NCI-H2081 treated with DMSO at 0.1 percent for 48 hours (cell line): ENCODE data around the gene HOXD11.

Source experiments
- DNase-seq: peaks from one replicate; lab custom pipeline; 2025; lab: John Stamatoyannopoulos, UW

HOXD11 gene

DNA sequence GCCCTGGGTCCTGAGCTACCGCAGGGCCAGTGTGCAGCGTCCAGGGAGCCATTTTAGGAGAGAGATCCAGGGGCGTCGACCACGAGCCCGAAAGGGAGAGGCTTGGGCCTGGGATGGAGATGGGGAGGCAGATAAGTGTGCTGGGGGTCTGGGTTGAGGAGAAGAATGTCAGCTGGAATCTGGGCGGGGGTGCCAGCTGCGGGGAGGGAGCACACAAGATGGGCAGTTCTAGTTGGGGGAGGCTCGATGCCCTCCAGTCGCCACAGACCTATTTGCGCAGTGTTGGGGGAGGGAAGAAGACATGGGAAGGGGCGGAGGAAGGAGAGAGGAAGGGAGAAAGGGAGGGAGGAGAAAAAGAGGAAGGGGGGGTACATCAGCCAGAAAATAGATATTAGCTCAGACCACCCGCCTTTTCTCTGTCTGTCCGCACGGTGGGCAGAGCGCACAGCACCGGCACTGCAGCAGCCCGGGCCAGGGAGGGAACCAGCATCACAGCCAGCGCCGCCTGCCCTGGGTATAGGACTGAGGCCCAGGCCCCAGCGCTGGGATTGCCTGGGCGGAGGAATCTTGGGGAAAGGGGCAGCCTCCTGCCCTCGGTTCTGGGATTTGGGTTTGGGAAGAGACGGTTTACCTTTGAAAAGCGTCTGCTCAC lies 1.9 kb upstream of the HOXD11 start:
- DNase-seq: no peak

DNA sequence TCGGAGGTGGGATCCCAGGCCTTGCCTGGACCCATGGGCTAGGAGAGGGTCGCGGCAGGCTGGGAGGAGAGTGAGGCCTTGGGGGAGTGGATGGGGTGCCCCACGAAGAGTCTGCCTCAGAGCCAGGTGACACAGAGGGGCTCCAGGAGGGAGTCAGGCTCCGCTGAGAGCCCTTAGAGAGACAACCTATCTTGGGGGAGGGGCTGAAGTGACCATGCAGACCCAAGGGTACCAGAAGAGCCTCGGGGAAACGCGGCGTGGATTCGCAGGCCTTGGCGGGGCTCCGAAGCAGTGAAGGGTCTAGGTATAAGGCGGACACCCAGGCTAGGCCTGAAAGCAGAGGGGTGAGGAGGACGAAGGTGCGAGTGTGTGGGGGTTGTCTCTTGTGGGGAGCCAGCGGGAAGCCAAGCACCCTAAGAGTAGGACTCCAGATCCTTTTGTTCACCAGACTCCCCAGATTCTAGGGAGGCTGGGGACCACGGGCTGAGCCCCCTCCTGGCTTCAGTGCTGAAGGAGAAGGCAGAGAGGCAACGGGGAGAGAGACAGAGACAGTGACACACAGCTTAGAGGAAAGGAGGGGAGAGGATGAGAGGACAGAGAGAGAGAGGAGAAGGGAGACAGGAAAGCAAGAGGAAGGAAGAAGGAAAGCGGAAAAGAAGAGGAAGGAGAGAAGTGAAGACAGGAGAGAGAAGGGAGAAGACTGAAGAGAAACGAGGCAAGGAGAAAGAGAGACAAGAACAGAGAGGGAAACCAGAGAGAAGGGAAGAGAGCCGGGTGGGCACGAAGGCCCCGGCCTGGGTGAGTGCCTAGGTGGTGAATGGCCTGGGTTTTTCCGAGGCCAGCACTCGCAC lies 1.1 kb upstream of the HOXD11 start:
- DNase-seq: no peak

DNA sequence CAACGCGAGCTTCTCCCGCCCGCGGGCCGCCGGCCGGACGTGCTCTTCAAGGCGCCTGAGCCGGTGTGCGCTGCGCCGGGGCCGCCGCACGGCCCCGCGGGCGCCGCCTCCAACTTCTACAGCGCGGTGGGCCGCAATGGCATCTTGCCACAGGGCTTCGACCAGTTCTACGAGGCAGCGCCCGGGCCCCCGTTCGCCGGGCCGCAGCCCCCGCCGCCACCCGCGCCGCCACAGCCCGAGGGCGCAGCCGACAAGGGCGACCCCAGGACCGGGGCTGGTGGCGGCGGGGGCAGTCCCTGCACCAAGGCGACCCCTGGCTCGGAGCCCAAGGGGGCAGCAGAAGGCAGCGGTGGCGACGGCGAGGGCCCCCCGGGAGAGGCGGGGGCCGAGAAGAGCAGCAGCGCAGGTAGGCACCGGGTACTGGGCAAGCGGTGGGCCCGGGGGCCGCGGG lies 676 bp downstream of the HOXD11 start:
- DNase-seq: no peak

DNA sequence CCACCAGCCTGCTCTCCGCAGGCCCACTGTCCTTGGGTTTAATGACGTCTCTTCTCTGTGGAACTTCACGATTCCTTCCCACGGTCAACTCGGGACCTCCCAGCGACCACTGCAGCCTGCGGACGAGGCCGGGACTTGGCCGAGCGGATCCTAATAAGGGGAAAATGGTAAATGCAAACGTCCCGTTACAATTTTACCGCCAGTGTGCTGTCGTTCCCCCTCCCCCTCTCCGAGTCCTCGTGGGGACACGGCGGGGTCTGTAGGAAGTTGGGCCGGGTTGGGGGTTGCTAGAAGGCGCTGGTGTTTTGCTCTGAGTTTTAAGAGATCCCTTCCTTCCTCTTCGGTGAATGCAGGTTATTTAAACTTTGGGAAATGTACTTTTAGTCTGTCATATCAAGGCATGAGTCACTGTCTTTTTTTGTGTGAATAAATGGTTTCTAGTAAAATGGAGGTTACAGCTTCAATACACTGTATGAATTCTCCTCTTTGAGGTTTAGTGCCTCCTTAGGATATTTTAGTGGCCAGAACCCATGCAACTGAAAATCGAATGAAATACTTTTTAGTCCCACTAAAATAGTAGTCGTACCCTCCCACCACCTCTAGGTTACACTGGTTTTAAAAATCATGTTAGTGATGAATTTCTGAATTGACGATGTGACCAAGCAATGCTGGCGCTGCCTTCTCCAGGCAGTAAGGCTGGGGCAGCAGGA lies 2.3 kb downstream of the HOXD11 start:
- DNase-seq: no peak

DNA sequence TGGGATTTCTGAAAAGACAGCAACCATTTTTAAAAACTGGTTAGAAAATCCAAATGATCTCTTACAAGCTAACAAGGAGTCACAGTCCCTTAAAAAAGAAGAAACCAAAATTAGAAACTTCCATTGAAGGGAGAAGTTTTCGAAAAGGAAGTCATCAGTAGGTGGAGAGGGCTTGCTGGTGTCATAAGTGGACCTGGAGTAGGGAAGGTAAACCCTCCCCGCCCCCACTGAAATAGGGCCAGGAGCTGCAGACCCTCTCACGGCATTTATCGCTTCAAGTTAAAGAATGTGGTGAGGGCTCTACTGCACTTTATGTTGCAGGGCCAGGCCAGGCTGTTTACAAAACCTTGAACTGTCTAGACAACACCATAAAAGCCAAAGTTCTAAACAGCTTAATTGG lies 2.9 kb downstream of the HOXD11 start:
- DNase-seq: no peak

DNA sequence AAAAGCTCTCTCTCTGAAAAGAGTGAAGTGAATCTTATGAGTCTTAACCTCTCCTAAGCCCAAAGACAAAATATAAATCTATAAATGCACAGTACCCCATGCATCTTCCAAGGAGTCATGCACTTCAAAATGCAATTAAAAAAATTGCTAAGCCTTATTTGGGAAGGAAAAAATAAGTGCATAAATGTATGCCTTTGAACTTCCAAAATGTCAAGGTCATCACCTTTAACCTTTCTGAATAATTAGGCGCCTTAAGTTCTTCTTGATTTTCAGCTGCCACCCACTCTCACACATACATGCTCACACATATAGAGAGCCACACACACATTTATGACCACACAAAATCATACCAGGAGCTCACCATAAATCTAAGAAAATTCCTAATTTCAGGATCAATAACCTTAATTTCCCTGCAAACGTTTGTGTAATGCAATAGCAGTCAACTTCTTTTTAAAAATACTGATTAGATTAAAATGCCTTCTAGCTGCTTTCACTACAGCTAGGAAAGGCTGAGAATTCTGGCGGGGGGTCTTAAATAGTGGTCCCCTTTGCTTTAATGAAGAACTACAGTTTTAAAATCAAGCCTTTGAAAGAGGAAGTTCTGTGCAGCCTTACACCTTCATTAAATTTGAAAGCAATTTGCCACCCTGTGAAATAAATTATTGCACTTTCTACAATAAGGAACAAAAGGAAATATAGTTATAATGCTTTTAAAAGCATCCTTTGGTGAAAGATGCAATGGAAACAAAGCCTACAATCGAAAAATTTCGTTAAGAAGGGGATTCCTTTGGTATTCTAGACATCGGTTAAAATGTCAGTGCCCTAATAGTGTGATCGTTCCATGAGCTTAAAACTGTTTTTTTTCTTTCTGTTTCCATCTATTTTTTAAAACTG lies 3.6 kb downstream of the HOXD11 start:
- no peak for DNase-seq

DNA sequence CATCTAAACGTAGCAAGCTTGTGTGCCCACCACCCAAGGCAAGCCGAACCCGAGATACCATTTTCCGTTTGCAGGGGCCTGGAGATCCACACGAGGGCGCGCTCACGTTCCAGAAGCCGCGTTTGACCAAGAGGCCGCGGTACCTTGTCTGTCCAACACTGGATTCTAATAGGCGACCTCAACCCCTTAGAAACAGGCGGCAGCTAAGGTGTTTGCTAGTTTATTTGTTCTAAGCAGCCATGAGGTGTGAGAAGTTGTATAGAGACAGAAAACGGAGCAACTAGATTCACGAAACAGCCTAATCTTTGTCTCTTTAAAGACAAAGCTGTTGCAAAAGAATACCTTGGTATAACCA lies 4.2 kb downstream of the HOXD11 start:
- DNase-seq: peak; percentile 55

DNA sequence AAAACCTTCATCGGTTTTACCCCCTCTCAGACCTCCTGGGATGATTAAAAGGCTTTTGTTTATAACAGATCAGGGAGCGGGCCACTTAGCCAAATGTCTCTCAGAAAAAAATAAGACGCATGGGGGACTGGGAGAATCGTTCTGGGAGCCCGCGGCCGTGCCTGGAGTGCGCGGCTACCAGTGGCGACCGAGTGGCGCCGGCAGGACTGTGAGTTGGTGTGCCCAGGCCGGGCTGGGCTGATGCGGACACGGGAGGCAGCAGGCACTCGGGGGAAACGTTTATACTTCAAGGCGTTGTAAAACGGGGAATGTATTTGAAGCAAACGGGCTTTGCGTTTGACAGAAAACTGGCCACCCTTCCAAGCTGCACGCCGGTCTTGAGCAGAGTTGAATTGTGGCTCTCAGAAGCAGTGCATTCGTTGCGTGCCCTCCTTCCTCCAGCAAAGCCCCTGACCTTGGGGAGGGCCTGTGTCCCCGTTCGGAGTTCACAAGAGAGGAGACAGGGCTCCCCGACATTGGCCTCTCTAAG lies 4.8 kb downstream of the HOXD11 start:
- no peak for DNase-seq

DNA sequence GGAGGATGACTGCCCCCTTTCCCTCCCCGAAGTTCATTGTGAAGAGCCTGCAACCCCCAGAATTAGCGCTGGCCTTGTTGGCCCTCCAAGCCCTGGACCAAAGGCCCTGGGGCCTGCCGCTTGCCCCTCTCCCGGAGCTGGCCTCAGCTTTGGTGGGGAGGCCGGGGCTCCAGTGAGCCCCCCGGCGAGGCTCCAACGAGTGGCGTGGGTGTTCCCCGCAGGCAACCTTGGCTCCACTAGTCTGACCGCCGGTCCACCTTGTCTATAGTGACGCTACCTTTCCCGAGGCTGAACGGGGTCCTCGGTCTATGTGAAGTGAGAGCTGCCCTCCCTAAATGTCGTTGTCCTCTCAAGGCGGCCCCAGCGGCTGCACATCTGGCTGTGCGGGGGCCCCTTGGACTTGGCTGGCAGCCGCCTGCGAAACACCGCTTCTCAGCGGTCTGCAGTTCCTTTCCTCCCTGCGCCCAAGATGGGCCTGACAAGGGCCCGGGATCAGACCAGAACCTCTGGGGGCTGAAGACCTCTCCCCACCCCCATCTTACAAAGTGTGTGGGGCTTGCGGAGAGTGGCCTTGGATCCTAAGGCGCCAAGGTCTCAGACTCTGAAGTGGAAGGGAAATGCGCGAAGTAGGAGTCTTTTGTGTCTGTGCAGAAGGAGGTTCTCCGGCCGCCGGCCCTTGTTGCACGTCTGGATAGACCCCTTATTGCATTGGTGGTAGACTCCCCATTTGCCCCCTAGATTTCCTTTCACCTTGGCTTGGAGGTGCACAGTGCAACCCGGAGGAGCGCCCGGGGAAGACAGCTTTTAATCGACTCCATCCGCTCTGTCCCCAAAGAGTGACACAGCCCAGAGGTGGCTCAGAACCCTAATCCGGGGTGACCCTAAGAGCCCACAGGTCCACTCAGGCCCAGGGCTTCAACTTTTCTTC lies 5.6 kb downstream of the HOXD11 start:
- DNase-seq: no peak

DNA sequence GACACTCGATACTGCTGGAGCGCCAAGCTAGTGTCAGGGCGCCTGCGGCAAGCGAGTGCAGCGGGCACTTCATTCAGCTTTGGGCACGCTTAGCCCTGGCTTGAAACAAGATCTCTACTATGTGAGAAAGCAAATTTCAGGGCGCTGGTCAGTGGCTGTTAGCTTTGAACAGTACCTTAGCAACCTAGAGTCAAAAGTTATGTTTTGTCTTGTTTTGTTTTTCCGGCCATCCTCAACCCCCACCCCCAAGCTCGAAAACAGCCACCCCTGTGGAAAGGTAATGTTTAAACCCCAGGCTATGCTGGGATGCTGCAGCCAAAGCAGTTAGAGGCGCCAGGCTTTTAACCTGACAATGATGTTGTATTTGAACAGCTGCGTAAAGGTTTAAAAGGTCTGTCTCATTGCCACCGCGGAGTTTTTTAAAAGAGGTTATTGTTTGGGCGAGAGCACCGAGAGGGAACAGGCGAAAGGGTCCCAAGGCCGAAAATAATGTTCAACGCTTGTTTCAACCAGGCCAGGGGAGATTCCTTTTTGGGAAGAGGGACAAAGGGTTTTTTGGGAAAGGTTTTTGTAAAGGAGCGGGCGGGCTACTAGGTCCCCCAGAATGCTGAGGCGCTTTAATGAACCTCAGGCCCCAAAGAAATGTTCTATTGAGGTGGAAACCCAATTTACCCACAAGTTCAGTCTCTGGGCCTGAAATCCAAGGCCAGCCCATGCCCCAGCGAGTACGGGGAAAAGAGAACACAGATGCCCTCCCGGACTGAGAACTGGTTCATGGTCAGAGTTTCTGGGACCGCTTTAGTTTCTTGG lies 7.2 kb downstream of the HOXD11 start:
- peak; percentile 77 for DNase-seq

DNA sequence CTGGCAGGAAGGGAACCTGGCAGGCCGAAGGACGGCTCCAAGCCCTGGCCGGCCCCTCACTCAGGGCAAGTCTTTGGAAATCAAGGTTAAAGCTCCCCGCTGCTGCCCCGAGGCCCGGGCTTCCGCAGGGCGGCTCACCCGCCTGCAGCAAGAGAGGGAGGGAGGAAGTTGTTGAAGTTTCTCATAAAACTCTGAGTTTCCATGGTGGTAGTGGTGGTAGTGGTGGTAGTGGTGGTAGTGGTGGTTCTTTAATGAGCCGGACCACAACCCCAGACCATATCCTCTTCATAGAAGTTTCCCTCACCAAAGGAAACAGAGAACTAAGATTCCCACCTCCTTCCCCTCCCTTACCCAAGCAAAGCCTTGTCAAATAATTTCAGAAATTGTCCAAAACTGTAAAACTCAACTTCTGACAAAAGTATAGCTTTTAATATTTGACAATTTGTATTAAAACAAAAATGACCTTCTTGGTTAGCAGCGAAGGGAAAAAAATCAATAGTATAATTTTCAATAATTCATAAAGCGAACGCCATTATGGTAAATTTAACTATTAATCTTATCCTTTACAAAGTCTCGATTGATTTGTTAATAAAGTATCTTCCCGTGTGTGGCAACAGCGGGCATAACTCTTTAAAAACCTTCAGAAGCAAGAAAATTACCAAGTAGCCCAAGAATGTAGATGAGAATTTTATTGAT lies 8.0 kb downstream of the HOXD11 start:
- DNase-seq: no peak

DNA sequence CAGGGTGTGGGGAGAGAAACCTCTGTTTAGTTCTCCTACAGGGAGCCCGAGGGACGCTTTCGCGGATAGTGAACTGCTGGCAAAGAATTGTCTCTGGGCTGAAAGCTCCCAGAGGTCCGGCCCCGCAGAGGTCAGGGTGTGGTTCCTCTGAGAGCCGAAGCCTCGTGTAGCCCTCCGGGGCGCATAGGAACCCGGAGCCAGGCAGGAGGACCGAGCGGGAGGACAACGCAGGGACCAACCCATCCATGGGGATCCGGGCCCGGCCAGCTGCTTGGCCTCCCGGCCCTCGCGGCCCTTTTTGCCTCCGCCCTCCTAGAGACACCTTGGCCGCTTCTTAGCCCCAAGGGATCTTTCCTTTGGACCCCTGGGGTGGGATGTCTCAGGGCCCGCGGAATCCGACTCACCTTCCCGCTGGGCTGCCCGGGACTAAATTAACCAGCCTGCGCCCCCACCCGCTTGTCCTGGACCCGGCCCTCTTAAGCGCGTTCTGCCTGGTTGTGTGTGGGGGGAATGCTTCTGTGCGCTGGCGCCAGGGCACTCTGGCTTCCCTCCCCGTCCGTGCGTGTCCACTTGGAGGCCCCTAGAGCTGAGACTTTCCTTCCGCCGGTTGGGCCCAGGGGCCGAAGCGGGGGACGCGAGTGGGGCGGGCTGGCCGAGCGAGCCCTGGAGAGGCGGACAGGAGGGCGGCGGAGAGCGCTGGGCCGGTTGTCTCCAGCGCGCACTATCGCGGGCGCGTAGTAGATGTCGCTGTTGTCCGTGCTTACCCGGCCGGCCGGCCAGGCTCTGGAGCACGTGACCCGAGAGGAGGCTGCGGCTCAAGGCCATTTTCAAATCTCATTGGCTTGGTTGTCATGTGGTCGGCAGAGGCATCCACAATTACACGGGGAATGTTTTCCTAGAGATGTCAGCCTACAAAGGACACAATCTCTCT lies 9.1 kb downstream of the HOXD11 start, which contains the start of gene HOXD10:
Gene HOXD10, plus strand, starts transcription at position 896 of the 931 bp plus-strand sequence. CDS start 56 bp downstream, outside the sequence.
- DNase-seq: no peak

DNA sequence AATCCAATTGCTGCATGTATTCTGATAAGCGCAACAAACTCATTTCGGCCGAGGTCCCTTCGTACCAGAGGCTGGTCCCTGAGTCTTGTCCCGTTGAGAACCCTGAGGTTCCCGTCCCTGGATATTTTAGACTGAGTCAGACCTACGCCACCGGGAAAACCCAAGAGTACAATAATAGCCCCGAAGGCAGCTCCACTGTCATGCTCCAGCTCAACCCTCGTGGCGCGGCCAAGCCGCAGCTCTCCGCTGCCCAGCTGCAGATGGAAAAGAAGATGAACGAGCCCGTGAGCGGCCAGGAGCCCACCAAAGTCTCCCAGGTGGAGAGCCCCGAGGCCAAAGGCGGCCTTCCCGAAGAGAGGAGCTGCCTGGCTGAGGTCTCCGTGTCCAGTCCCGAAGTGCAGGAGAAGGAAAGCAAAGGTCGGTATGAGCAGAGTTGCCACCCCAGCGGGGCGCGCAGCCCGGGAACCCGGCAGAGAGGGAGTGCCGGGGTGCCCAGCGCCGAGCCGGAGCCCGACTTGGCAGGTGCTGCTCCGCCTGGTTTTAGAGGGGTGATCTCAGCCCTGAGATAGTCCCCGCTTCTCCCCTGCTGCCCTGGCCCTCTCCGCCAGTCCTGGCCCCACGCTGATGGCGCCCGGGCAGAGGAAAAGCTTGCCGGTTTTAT lies 10.2 kb downstream of the HOXD11 start:
- no peak for DNase-seq

DNA sequence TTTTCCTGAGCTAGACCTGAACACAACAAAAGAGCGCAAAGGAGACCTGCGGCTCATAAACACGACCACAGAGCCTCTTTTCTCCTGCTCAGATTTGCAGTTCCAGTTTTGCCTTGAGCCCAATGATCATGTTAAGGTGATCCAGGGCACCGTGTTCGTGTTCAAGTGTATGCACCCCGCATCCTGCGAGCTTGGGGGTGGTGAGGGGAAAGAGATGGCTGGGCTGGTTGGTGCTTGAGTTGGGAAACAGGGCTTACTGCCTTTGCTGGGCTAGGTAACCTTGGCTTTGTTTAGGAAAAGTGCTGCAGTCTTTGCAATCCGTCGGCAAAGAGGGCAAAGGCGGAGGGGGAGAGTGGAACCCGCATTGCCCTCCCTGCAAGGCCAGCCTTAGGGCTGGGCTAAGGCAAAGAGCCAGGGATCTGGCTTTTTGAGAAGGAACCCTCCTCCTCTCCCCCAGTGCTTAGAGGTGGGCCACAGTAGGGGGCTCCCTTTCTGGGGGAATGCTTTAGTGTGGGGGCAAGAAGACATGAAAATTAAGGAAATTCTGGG lies 10.8 kb downstream of the HOXD11 start:
- DNase-seq: no peak

DNA sequence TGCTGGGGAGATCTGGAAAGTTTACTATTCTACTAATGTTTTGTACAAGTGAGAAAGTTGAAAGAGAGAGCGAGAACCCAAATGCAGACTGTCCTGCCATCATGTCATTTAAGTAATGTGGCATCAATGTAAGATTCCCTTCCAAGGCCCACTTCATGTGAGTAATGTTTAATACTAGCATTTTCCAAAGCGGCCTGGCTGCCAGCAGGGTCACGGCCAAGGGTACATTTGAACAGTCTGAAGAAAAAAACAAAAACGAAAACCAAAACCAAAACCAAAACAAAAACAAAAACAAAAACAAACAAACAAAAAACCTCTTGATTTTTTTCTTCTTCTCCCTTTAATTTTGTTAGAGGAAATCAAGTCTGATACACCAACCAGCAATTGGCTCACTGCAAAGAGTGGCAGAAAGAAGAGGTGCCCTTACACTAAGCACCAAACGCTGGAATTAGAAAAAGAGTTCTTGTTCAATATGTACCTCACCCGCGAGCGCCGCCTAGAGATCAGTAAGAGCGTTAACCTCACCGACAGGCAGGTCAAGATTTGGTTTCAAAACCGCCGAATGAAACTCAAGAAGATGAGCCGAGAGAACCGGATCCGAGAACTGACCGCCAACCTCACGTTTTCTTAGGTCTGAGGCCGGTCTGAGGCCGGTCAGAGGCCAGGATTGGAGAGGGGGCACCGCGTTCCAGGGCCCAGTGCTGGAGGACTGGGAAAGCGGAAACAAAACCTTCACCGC lies 11.7 kb downstream of the HOXD11 start:
- DNase-seq: no peak
